IPS DF 4.7 (cell line): Measurements from ENCODE around the gene ADARB1.

Experiments
- DNase-seq: peaks from one replicate; pipeline ENCODE4 v3.0.0-alpha.2; 2013; ENCODE audit warnings: low spot score; ENCODE audit errors: extremely low read depth

The ADARB1 gene

DNA sequence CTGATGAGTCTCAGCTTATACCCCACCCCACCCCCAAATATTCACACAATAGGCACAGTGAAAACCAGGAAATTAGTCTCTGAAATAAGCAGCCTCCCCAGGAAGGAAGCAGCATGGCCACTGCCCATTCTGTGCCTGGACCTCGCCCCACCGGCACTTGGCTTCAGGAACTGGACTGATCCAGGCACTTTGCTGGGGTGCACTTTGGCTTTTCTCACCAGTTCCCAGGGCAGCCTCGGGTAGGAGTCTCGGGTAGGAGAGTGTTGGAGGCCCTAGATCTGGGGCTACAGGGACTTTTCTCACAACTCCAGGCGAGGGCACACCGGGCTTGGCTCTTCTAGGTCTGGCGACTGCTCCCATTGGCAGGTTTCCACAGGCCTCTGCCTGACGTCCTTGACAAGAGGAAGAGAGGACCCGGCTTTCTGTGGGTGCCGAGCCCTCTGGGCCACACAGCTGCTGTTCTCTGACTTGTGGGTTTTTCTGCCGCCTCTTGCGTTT is 18.7 kb downstream of the ADARB1 start:
- no peak for DNase-seq

DNA sequence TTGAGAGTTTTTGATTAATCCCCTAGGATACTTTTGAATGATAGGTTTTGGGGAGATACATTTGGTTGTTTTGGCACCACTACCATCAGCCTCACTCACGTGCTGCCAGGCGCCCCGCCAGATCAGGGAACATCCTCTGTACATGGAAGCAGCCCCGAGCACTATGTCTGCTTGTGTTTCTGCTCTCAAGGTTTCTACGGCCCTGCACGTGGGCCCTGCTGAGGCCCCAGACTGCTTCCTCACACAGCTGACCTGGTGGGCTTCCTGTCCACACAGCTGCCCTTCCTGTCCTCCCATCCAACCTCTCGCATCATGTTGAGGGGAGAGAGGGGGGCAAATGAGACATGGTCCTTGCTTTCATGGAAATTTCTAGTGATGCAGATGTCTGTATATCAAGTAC is 20.0 kb downstream of the ADARB1 start:
- no peak for DNase-seq

DNA sequence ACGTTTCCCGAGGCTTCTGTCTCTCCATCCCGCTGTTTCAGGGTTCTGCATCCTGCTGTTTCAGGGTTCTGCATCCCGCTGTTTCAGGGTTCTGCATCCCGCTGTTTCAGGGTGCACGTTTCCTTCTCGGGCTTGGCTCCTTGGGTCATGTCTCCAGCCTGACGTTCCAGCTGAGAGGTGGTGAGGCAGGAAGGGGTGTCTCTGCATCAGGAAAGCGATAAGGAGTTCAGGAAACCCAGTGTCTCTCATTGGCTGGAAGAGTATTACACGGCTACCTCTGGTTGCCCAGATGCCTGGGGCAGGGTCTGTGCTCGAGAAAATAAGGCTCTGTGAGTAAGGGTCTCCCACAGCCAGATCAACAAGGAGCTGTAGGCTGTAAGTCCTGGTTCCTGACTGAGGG is 21.1 kb downstream of the ADARB1 start:
- DNase-seq, result no peak

DNA sequence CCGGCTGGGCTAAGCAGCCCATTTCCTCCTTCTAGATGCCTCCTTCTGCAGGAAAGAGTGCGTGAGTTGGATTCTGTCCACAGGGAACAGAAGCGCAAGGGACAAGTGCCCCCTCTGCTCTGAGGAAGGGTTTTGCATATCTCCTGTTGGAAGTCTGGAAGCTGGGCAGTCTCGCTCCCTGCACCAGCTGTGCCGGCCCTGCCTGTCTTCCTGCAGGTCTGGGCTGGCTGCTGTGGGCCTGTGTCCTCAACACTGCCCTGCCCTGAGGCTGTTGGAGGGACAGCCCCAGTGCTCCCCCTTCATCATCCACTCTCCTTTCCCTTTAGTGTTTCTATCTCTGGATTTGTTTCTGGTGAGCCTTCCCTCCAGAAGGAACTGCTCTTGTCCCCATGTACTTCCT is 21.8 kb downstream of the ADARB1 start:
- DNase-seq, result no peak

DNA sequence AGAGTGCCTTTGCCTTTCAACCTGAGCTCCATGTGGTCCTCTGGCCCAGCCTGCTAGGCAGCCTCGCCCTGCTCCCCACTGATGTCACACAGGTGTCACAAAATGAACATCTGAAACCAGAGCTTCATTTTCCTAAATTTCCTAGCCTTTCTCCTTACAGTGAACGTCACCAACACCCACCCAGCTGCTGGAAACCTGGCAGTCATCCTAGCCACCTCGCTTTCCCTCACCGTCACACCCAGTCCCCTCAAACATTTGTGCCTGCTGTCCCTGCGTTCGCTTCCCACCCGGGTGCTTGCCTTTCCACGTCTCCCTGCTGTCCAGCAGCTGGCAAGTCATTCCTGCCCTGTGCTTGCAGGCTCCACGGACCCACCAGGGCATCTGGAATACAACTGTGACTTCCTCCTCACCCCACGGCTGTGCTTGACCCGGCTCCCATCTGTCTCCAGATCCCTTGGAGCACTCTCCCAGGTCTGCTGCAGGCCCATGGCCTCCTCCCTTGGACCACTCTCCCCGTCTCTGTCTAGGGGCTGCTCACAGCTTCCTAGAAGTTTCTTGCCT is 23.5 kb downstream of the ADARB1 start:
- DNase-seq, result no peak

DNA sequence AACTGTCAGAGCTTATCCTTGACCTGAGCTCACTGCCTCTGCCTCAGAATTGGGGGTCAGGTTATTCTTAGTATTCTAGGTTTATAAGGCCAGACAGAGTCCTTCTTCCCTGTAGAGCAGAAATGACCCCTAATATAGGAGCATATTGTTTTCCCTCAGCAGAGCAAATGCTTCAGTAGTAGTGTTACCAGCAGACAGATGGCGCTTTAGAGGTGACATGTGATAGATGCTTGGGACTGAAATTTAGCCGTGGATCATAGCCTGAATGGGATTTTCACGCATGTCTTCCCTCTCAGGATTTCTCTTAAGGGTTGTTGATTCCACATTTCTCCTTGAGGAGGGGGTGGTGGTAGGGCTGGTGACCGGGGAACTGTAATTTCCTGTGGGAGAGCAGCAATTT is 24.5 kb downstream of the ADARB1 start:
- no peak for DNase-seq

DNA sequence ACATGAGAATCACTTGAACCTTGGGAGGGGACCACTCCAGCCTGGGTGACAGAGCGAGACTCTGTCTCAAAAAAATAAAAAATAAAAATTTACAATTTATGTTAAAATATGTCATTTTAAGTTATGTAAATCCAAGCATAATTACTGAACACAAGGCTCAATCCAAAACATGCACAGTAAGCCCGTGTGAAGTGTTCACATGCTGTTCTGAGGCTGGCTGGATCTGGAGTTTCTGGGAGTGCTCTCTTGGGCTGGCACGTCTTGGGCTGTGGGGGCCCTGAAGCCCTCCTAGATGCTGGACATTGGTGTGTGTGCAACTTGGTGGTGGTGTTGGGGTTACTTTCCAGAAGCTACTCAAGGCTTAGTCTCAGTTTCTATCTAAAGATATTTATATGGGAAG is 25.2 kb downstream of the ADARB1 start:
- no peak for DNase-seq

DNA sequence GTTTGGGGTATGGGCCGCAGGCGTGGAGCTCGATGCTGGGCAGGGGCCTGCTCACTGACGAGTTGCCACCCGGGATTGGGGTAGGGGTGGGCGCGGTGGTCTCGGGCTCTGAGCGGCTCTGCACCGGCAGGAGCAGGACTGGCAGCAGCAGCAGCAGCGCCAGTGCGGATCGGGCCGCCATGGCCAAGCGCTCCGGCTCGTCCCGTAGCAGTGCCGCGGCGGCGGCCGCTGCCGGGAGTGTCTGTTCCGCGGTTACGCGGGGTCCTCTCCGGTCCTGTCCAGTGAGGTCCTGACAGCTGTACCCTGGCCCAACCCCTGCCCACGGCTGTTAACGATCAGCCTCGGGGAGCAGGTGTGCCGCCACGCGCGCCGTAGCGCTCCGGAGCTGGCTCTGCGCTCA is 26.5 kb downstream of the ADARB1 start:
- DNase-seq, result no peak

DNA sequence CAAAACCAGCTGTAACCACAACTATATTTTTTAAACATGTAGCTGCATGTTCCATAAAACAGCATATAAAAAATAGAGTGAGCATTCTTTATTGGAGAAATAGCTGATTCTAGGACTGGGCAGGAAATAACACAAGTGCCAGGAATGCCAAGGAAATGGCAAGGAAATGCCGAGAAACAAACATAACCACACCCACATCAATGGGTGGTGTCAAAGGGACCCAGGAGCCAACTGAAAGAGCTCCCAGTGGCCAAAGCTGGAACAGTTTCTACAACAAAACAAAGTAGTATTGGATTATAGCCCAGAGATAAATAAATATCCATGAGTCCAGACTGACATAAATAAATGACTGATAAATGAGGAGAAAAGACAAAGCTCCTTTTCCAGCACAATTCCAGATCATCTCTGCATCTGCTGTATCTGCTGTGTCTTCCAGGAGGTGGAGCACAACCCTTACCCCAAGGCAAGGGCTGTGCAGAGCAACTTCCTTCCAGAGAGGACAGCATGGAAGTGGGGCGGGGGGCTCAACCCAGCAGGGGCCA is 28.1 kb downstream of the ADARB1 start:
- no peak for DNase-seq

DNA sequence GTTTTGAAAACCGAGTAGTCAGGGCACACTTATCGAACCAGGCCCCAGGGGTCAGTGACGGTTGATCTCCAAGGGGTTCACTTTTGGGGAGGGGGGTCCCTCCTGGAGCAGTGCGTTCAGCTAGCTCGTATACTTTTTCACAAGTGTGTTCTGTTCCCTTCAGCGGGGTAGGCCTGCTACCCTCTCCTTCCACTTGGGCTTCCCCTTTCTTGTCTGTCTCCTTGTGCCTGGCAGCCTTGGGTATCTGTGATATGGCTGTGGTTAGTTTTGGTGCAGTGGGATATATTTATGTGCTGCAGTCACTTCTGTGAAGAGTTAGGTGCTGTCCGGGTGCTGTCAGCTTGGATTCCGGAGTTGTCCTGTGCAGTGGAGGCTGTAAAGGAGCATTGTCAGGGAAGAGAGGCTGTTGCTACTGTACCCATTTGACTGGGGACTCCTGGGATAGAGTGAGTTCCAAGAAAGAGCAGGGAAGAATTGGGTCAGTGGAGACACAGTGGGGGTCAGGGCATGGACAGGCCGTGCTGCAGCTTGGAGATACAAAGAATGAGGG is 29.7 kb downstream of the ADARB1 start:
- no peak for DNase-seq

DNA sequence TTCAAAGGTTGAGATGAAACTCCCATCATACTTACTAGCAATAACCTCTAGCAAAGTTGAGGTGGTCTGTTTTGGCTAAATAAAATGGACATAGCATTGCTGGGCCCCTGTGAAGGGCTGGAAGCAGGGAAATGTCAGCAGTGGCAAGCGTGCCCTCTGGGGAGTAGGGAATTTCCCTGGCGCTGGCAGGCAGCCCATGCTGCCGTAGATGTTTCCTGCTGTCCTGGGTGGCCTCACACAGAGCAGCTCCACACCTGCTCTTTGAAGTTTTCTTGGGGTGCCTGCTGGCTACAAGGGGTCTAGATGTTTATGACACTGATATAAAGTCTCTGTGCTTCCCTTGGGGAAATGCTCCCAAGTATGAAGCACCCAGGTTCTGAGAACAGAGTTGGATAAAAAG is 30.2 kb downstream of the ADARB1 start:
- DNase-seq, result no peak

DNA sequence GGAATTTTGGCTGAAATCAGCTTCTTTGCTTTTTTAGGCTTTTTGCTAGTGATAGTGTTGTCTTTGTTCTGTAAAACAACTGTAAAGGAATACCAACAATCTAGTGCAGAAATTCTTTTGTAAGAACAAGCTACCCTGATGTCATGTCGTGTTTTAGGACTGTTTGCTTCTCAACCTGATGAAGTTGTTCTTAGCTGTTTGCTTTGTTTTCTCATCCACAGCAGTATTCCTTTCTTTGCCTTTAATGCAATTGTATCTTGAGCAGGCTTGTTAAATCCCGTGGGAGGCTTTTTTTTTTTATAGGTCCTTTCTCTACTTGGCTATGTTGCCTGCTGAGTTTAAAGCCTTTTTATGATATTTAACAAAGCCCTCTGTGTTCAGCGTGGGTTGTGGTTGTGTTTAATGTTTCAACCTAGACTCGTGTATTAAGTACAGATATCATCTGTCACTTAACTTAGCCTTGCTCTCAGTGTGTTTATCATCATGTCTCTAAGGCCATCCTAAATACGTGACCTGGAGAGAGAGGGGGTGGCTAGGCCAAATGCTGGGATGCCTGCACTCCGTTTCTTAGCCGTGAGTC is 31.6 kb downstream of the ADARB1 start:
- no peak for DNase-seq

DNA sequence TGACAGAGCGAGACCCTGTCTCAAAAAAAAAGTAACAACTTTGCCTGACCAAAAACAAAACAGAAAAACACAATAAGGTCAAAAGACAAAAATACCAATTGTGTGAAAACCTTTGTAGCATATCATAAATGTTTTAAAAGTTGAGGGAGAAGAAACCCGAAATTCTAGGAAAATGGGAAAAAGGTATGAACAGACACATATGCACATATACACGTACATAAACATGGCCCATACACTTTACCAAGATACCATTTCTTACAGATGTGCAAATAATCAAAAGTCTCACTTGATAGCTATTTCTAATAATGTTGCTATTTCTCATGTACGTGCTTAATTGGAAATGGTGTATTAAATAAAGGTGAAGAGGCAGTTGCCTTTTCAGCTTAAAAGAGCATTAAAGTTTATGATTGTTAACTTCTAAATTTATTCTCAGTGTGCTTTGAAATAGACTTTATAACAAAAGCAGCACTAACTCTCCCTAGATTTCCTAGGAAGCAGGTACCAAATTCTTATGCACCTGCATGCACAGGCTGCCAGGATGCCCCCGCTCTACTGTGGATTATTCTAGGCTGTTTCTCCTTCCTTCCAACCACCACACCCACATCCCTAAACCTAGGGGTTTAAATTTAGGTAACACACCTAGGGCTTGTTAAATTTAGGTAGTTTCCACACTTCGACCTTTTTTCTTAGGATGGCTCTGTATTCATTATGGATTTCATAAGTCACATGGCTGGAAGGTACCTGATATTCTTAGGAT is 33.8 kb downstream of the ADARB1 start:
- no peak for DNase-seq

DNA sequence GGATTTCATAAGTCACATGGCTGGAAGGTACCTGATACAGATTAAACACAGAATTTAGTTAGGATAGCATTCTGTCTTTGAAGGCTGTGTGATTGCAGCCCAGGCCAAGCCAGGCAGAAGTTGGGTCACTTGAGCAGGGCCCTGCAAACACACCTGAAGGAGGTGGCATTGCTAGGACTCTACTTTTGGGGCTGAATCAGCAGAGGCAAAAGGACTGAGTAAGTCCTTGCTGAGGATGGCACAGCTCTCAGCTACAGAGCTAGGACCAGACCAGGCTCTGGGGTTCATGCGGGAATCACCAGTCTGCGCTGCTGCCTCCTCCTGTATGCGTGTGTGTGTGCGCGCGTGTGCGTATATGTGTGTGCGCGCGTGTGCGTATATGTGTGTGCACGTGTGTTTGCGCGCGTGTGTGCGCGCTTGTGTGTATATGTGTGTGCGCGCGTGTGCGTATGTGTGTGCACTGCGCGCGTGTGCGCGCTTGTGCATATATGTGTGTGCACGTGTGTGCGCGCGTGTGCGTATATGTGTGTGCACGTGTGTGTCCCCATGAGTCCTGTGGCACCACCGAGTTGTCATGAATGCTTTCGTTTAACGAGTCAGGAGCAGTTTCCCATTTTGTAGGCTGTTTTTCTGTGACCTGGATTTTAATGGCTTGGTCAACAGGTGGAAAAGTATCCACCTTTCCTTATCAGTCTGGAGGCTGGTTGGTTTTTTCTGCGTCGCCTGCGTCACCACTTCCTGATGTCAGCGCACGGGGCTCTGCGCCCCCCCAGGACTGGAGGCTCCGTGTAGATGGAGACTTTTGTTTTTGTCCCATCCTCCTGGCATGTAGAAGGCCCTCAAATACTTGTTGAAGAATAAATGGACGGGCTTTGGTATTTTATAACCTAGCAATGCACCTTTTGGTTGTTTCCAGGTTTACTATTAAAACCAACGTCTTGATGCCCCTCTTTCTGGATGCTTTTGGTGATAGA is 34.7 kb downstream of the ADARB1 start:
- DNase-seq, result no peak

DNA sequence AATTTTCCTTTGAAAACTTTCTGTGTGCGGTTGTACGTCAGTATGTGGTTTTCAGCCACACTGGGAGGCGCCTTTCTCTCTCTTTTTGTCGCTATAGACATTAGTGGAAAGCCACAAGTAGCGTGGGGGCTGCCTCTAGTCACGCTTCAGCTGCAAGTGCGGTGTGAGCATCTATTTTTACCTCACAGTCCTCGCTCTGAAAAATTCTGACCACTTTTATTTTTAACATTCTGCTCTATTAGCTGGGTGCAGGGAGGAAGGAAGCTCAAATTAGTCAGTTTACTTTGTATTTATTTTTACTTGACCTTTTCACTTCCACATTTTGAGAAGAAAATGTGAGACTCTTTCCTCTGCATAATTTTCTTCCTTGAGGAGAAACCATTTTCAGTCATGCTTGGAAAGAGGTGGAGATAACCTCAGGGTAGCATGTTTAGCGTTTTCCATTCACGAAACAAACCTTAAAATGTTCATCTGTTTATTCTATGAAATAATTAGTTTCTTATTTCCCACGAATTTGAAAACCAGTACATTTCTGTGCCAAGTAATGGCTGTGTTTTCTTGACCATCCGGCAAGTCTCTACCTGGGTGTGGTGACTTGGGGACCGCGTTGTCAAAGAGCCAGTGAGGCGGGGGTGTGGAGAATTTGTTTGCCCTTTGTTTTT is 35.6 kb downstream of the ADARB1 start:
- no peak for DNase-seq

DNA sequence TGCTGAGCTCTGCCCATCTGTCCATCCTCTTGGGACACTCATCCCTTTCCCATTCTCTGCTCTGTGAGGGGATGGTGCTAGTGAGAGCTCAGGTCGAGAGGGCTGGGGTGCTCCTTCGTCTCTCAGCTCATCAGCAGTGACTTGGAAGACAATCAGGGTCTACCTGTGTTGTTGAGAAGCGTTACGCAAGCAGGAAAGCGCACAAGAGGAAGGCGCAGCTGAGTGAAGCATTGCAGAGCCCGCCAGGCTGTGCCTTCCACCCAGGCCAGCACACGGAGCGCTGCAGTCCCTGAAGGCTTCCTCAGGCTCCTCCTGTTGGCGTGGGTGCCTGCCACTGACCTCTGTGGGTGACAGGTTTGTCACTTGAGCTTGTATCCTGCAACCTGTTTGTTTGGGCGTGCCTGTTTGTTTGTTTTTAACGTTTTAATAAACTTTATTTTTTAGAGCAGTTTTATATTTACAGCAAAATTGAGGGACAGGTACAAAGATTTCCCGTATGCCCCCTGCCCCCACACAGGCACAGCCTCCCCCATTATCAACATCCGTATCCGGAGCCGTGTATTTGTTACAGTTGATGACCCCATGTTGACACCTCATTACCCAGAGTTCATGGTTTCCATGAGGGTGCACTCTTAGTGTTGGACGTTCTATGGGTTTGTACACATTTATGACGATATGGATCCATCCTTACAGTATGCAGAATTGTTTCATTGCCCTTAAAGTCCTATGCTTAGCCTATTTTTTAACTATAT is 36.7 kb downstream of the ADARB1 start:
- DNase-seq, result no peak

DNA sequence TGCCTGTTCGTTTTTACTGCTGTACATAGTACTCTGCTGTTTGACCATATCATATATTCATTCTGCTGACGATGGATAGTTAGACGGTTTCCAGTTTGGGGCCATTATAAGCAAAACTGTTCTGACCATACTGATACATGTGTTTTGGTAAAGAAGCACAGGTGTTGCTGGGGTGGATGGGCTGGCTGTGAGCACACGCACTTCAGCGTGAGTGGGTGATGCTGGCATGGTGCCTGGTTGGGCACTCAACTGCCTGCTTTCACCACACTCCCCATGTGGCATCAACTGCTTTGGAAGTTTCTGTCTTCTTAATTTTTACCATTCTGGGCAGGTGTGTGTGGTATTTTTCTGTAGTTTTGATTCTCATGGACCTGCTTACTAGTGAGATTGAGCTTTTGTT is 37.3 kb downstream of the ADARB1 start:
- no peak for DNase-seq

DNA sequence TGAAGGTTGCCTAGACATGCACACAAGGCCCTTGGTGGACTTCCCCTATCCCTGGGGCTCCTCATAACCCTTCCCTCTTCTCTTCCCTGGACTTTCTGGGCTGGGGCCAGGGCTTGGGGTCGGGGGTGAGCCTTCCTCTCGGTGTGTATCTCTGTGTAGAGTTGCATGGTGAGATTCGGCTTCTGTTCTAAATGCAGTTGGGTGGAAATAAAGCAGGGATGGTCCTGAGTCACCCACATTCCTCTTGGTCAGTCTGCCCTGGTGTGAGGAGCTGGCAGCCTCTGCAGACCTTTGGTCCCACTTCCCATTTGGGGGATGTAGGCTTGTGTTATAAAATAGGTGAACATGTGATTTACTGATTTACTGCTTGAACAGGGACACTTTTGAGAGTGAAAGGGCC is 38.0 kb downstream of the ADARB1 start:
- no peak for DNase-seq

DNA sequence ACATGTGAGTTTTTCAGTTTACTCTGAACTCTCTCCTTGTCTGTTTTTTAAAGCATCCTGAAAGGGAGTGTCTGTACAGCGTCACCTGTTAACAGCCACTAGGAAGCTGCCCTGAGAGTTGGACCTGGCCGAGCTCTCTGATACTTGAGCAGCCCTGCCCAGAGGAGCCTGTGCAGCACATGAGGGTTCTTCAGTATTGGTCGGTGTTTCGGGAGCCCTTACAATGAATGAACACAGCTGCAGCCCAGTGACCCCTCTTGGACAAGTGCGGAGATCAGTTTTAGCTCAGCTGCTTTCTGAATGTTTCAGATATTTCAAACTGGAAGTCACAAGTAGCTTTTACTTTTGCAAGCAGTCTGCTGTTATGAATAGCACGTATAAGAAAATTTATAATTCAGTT is 39.2 kb downstream of the ADARB1 start:
- no peak for DNase-seq

DNA sequence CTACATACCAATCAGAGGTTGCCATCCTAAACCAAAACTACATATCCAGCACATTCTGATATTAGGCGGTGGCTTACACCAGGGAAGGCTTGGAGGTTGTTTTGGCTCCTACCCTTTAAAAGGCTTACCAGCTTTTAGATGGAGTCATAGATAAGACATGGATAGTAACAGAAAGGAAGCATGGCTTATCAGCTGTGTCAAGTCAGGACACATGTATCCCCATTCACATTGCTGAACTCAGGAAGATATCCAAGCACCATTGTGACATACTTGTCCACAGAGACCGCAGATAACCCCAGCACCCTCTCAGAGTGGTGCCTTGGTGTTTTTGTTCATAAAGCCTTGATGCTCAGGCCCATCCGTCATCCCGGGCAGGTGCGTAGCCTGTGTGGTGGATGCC is 39.7 kb downstream of the ADARB1 start:
- DNase-seq, result no peak
